AG09319 (cell line): ENCODE results near the gene CD14.

Experiments
- DNase-seq: peaks from one replicate; pipeline ENCODE4 v3.0.0-alpha.2; 2010; ENCODE audit warnings: low read depth; ENCODE audit errors: extremely low read depth
- TF ChIP-seq, protein P1 (sequence below): IDR thresholded peaks from 2 replicates; pipeline ENCODE4 v1.5.1; 2011; ENCODE audit warnings: low read depth, mild to moderate bottlenecking, inconsistent platforms, low read length, moderate library complexity

Gene CD14

DNA sequence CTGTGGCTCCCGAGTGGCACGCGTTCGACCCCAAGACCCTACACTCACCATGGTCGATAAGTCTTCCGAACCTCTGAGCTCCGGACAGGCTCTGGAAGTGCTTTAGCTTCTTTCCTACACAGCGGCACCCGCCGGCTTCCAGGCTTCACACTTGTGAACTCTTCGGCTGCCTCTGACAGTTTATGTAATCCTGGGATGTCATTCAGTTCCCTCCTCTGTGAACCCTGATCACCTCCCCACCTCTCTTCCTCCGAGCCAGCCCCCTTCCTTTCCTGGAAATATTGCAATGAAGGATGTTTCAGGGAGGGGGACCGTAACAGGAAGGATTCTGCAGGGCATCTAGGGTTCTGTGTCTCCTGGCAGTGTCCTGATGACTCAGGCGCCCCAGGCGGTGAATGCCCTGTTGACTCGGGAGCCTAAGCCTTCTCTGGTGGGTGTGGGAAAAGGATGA, at the start of gene CD14:
TSS of gene CD14 (minus strand) at position 155 of the 451 bp plus-strand sequence. CDS start at position 51, 104 bp downstream.
- TF ChIP-seq, protein P1, sequence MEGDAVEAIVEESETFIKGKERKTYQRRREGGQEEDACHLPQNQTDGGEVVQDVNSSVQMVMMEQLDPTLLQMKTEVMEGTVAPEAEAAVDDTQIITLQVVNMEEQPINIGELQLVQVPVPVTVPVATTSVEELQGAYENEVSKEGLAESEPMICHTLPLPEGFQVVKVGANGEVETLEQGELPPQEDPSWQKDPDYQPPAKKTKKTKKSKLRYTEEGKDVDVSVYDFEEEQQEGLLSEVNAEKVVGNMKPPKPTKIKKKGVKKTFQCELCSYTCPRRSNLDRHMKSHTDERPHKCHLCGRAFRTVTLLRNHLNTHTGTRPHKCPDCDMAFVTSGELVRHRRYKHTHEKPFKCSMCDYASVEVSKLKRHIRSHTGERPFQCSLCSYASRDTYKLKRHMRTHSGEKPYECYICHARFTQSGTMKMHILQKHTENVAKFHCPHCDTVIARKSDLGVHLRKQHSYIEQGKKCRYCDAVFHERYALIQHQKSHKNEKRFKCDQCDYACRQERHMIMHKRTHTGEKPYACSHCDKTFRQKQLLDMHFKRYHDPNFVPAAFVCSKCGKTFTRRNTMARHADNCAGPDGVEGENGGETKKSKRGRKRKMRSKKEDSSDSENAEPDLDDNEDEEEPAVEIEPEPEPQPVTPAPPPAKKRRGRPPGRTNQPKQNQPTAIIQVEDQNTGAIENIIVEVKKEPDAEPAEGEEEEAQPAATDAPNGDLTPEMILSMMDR, result no peak
- DNase-seq, result no peak

DNA sequence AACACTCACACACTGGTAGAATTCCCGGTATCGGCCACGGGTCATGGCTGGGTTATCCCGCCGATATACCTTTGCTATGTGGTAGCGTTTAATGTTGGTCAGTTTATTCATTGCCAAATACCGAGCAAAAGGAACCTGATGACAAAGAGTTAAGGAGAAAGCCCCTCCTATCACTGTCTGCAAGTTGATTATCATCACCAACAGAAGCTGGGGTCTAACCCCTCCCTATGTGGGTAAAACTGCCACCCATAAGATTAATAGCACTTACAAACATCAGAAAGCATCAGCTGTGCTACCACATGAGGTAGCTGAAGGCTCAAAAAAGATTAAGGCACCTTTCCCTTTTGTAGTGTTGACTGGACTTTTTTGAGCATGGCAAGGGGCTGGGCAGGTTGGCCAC, 46.0 kb upstream of the CD14 start:
- TF ChIP-seq, protein P1, result no peak
- DNase-seq, result no peak

DNA sequence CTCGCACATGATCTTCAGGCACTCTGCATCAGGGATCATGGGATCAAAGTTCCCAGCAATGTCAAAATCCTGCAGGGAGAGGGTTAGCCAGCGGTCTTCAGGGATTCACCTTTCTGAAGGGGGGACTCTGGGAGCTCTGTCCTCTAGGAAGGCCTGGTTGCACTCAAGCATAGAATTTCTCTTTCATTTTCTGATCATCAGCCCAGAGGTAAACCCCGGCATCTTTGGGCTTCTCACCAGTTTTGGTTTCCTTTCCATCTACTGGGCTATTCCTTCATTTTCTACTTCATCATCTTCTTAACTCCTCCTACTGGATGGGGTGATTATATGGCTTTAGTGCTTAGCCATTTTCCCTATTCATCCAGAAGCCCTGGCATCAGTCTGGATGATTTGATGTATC, 45.0 kb upstream of the CD14 start:
- TF ChIP-seq, protein P1, result no peak
- no peak for DNase-seq

DNA sequence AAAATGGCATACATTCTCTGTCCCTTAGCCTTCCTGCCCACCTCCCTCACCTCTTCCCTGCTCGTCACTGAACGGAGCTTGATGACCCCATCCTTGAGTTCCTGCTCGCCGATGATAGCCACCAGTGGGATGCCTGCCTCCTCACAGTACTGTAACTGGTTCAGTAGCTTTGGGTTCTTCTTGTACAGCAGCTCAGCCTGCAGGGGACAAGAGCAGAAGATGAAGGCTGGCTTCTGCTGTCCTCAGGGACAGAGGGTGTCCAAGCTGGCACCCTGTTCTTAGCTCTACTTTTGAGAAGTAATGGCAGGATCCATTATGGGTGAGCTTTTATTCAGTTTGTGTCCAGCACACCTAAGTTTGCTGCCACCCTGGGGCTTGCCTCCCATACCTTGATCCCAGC, 41.7 kb upstream of the CD14 start:
- TF ChIP-seq, protein P1, result no peak
- DNase-seq, result no peak

DNA sequence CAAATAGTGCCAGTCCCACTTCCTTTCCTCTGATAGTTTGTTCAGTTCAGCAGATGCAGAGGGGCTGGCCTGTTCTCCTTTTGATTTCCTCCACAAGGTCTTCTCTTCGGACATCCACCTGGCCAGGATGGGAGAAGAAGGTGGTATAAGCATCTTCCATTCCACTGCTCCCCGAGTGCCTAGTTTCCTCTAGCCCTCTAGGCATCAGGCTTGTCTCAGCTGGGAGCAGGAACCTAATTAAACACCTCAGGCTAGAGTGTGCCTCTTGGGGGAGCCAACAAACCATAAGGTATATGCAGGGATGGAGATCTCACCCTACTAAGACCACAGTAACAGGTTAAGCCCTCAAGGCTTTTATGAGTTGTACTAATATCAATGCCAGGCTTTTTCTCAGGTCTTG, 41.2 kb upstream of the CD14 start:
- TF ChIP-seq, protein P1, result no peak
- no peak for DNase-seq

DNA sequence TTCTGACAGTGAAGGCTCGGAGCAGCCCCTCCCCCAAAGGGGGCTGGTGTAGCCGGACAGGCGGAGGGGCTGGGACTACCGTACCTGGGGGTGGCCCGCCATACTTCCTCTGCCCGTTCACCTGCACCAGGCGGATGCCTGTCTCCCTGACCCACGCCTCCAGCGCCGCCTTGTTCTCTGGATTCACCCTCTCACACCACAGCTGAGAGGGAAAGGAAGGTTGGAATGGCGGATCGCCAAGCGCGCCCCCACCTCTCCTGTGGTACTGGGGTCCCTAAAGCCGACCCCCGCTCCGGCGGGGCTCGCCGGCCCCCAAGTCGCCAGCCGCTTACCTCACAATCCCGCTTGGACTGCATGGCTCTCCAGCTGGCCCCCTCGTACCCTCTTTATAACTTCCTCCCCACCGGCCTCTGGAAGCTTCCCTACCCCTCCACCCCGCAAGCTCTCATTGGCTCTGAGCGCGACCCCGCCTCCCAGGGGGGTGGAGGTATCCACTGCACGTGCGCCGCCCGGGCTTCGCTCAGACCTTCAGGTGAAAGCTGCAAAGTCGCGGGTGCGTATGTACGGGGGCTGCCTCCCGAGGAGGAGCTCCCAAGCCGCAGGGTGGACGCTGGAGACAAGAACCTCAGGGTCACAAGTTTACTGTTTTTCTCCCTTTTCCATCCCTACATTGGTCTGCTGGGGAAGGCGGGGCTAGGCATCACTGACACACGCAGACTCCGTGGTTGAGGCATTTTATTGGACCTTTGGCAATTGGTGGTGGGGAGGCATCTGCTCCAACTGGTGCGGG, 40.4 kb upstream of the CD14 start, which contains the start of gene DND1:
TSS of gene DND1 (minus strand) at position 390 of the 790 bp plus-strand sequence. CDS start at position 356, 34 bp downstream.
- TF ChIP-seq, protein P1, result no peak

DNA sequence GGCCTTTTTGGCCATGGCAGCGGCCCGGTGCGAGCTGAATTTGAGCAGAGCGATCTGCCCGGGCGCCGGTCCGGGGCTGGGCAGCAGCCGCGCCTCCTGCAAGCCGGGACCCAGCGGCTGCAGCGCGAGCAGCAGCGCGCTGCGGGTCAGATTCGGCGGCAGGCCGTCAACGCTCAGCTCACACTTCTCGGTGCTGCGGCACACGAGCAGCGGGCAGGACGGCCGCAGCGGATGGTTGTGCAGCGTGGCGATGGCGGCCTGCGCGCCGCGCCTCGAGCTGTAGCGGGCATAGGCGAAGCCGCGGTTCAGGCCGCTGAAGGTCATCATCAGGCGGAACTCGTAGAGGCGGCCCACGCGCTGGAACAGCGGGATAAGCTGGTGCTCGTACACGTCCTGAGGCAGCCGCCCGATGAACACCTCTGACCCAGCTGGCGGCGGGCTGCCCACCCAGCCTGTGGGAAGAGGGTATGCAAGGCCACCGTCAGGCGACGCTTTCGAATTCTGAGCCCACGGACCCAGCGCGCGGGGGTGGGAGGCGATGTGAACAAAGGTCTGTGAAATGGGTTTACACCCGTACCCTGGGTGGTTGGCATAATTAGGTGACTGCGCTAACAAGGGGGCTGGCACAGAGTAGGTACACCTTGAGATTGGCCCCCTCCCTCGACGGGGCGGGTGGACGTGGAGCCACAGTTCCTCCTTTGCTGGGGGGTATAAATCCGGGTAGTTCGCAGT, 39.6 kb upstream of the CD14 start:
- DNase-seq, result no peak
- TF ChIP-seq, protein P1, result no peak

More for the DNA sequence above, 40.4 kb upstream of the CD14 start, which contains the start of gene DND1:
- no peak for DNase-seq
